MM.1S (cell line): Measurements from ENCODE around the gene HAND2.

ENCODE experiments used
- DNase-seq: peaks from one replicate; pipeline ENCODE4 v3.0.0-alpha.2; 2015
- H2AFZ ChIP-seq: fragments of 300-600 bp; sonication (generic); 2 replicates; pipeline ENCODE4 v1.6.0; 2016; ENCODE audit warnings: antibody characterized with exemption, low read length
- H3F3A ChIP-seq: fragments of 300-600 bp; sonication (generic); 2 replicates; pipeline ENCODE4 v1.6.1; 2016; ENCODE audit warnings: mild to moderate bottlenecking, antibody characterized with exemption, low read length, moderate library complexity, mixed read lengths; ENCODE audit not compliant: insufficient read depth
- H3K27ac ChIP-seq: fragments of 300-600 bp; sonication (generic); 2 replicates; pipeline ENCODE4 v1.5.1; 2016; ENCODE audit warnings: mild to moderate bottlenecking, low read length
- H3K27me3 ChIP-seq: fragments of 300-600 bp; sonication (generic); replicated peaks from 2 replicates; pipeline ENCODE4 v1.6.0; 2016; ENCODE audit warnings: low read length; ENCODE audit not compliant: insufficient read depth
- H3K36me3 ChIP-seq: fragments of 300-600 bp; sonication (generic); replicated peaks from 2 replicates; pipeline ENCODE4 v1.6.1; 2016; ENCODE audit warnings: mild to moderate bottlenecking, low read length, mixed read lengths; ENCODE audit not compliant: insufficient read depth
- H3K4me1 ChIP-seq: fragments of 300-600 bp; sonication (generic); 2 replicates; pipeline ENCODE4 v1.6.1; 2016; ENCODE audit warnings: low read length, mixed read lengths
- H3K4me2 ChIP-seq: fragments of 300-600 bp; sonication (generic); 2 replicates; pipeline ENCODE4 v1.6.0; 2016; ENCODE audit warnings: low read depth, low read length
- H3K4me3 ChIP-seq: fragments of 300-600 bp; sonication (generic); 2 replicates; pipeline ENCODE4 v1.5.1; 2016; ENCODE audit warnings: low read length, mixed read lengths
- H3K79me2 ChIP-seq: fragments of 300-600 bp; sonication (generic); 2 replicates; pipeline ENCODE4 v1.6.1; 2016; ENCODE audit warnings: mixed run types, low read length, mixed read lengths
- H3K9ac ChIP-seq: fragments of 300-600 bp; sonication (generic); 2 replicates; pipeline ENCODE4 v1.6.1; 2016; ENCODE audit warnings: low read length, mixed read lengths
- H3K9me2 ChIP-seq: fragments of 300-600 bp; sonication (generic); replicated peaks from 2 replicates; pipeline ENCODE4 v1.6.1; 2016; ENCODE audit warnings: mild to moderate bottlenecking, low read length, mixed read lengths; ENCODE audit not compliant: insufficient read depth
- H3K9me3 ChIP-seq: fragments of 300-600 bp; sonication (generic); replicated peaks from 2 replicates; pipeline ENCODE4 v1.6.1; 2016; ENCODE audit warnings: mild to moderate bottlenecking, low read length, mixed read lengths; ENCODE audit not compliant: insufficient read depth
- H4K20me1 ChIP-seq: fragments of 300-600 bp; sonication (generic); 2 replicates; pipeline ENCODE4 v1.6.1; 2016; ENCODE audit warnings: mild to moderate bottlenecking, low read length, moderate library complexity, mixed read lengths; ENCODE audit not compliant: insufficient read depth
- EZH2 ChIP-seq: fragments of 300-600 bp; sonication (generic); optimal IDR thresholded peaks from 2 replicates; pipeline ENCODE3; 2017; ENCODE audit warnings: low read depth, mild to moderate bottlenecking, antibody characterized with exemption, low read length, mixed read lengths
- EZH2phosphoT487 ChIP-seq: fragments of 300-600 bp; sonication (generic); IDR thresholded peaks from 2 replicates; pipeline ENCODE4 v1.6.1; 2018; ENCODE audit warnings: antibody characterized with exemption, low read length
- TF ChIP-seq, protein P1 (sequence below): fragments of 300-600 bp; sonication (generic); IDR thresholded peaks from 2 replicates; pipeline ENCODE4 v1.5.1; 2016; ENCODE audit warnings: antibody characterized with exemption, low read length, mixed read lengths

The HAND2 gene

DNA sequence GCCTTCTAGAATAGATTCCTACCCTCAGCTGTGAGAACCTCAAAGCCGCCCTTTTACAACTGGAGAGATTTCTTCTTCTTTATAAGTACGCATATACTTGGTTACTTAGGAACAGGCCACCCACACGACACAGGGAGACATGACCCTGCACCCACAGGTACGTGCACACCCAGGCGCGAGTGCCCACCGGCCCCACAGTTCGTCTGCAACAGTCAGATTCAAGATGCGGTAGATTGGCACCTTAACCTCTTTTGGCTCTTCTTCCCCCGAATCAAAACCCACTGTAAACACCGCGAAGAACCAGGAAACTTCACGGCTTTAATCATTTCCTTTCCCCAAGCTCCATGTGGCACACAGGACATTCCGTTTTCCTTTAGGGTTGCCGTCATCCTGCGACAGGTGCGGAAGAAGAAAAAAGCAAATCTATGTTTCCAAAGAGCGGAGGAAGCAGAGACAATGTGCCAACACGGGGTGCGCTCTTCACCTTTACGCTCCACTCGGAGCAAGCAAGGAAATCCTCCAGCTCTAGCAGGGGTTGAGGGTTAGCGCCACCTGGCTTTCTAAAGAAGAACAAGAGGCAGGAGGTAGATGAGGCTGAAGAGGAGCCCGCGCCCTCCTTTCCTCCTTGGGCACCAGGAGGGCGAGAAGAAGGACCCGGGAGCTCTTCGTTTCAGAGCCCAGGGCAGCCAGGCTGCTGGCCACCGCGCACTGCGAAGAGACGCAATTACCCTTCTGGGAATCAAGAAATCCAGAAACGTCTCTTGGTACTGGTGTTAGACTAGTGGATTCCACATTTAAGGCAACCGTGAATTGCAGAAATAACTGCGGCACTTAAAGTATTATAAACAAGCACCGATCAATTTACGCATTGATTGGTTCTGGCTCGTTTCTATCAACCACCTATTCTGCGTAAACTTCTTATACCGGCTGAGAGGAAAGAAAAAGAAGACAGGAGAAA, 35.7 kb downstream of the HAND2 start:
- H2AFZ ChIP-seq = peak overlapping the region; percentile 69
- H3K9ac ChIP-seq = peak overlapping the region; percentile 6; the same call in 1 of the 2 replicates
- 0 out of 2 replicates have a peak, but pooled peaks cover 3% of the 10 kb centered on the region for H3K4me1 ChIP-seq
- no peaks in the 10 kb centered on the region for H3K27me3 ChIP-seq
- no peaks in the 10 kb centered on the region for H3K36me3 ChIP-seq
- peak overlapping the region; percentile 69 for H3K4me3 ChIP-seq
- no peaks in the 10 kb centered on the region for H3K9me2 ChIP-seq
- no peaks in the 10 kb centered on the region for H3K79me2 ChIP-seq
- no peaks in the 10 kb centered on the region; the same call in 1 of the 2 replicates for H3F3A ChIP-seq
- peak overlapping the region; percentile 82 for H3K4me2 ChIP-seq
- peak; percentile 83 for DNase-seq
- no peaks in the 10 kb centered on the region for H4K20me1 ChIP-seq
- TF ChIP-seq, protein P1, sequence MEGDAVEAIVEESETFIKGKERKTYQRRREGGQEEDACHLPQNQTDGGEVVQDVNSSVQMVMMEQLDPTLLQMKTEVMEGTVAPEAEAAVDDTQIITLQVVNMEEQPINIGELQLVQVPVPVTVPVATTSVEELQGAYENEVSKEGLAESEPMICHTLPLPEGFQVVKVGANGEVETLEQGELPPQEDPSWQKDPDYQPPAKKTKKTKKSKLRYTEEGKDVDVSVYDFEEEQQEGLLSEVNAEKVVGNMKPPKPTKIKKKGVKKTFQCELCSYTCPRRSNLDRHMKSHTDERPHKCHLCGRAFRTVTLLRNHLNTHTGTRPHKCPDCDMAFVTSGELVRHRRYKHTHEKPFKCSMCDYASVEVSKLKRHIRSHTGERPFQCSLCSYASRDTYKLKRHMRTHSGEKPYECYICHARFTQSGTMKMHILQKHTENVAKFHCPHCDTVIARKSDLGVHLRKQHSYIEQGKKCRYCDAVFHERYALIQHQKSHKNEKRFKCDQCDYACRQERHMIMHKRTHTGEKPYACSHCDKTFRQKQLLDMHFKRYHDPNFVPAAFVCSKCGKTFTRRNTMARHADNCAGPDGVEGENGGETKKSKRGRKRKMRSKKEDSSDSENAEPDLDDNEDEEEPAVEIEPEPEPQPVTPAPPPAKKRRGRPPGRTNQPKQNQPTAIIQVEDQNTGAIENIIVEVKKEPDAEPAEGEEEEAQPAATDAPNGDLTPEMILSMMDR = peak; percentile 86
- TF ChIP-seq EZH2phosphoT487 (no peak), EZH2 (no peak)
- H3K27ac ChIP-seq = no peak overlapping the region
- H3K9me3 ChIP-seq = no peaks in the 10 kb centered on the region

DNA sequence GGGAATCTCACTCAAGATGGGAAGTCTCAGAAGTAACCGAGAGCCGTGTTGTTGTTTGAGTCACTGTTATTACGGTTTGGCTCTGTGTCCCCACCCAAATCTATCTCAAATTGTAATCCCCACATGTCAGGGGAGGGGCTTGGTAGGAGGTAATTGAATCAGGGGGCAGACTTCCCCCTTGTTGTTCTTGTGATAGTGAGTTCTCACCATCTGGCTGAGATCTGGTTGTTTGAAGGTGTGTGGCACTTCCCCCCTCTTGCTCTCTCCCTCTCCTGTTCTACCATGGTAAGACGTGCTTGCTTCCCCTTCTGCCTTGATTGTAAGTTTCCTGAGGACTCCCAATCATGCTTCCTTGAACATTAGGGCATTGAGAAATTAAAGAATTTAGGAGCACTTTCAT, 37.0 kb downstream of the HAND2 start:
- no peaks in the 10 kb centered on the region for H3K79me2 ChIP-seq
- no peaks in the 10 kb centered on the region for H3K9me2 ChIP-seq
- no peaks in the 10 kb centered on the region for H3K36me3 ChIP-seq
- H3F3A ChIP-seq = no peaks in the 10 kb centered on the region; the same call in 1 of the 2 replicates
- no peaks in the 10 kb centered on the region for H3K9me3 ChIP-seq
- no peak for DNase-seq
- H3K27me3 ChIP-seq = no peaks in the 10 kb centered on the region
- no peak overlapping the region for H3K27ac ChIP-seq
- H2AFZ ChIP-seq = no peak overlapping the region
- TF ChIP-seq, protein P1 = no peak
- no peak for TF ChIP-seq EZH2
- TF ChIP-seq EZH2phosphoT487 = no peak
- no peak overlapping the region for H3K9ac ChIP-seq
- no peaks in the 10 kb centered on the region for H3K4me1 ChIP-seq
- H3K4me2 ChIP-seq = no peak overlapping the region
- no peaks in the 10 kb centered on the region for H4K20me1 ChIP-seq
- H3K4me3 ChIP-seq = no peak overlapping the region

DNA sequence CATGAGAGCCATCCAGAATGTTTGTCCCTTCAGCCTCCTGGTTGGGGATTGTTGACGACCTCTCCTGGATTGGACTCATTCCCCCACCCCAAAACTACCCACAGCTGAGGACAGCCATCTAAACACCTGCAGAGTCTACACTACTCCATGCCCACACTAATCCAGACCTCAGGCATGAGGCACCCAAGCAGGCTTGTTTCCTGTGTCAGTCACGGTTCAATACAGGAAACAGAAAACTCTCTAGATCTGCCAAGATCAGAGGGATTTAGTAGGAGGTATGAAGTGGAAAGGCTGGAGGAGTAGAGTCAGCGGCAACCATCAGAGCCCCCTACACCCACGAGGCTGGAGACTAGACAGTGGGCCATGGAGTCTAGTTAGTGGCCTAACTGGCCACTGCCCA, 37.7 kb downstream of the HAND2 start:
- Histone ChIP-seq H2AFZ (no peak overlapping the region), H3K9me2 (no peaks in the 10 kb centered on the region), H3K36me3 (no peaks in the 10 kb centered on the region), H3K27me3 (no peaks in the 10 kb centered on the region), H3K27ac (no peak overlapping the region), H4K20me1 (no peaks in the 10 kb centered on the region), H3F3A (no peaks in the 10 kb centered on the region), H3K79me2 (no peaks in the 10 kb centered on the region), H3K4me1 (no peaks in the 10 kb centered on the region), H3K9ac (no peak overlapping the region), H3K4me2 (no peak overlapping the region), H3K4me3 (no peak overlapping the region), H3K9me3 (no peaks in the 10 kb centered on the region)
- no peak for DNase-seq
- TF ChIP-seq EZH2phosphoT487 (no peak), EZH2 (no peak)
- TF ChIP-seq, protein P1 = no peak
